Vagina (tissue), 2 donors: ENCODE data around the gene UGT2B15. TPM values are rescaled to one million over a fixed set of nuclear protein-coding genes. Genes with fewer than 3 reads are reported as not detected.

Source experiments
- DNase-seq, 2 donors: peaks; one replicate each; pipeline ENCODE4 v3.0.0-alpha.2; 2017; ENCODE audit errors: extremely low spot score in 2 of 2
- H3K27ac ChIP-seq: fragments of 200-600 bp; sonication (generic); one replicate; pipeline ENCODE4 v1.5.1; 2019
- H3K27me3 ChIP-seq: fragments of 200-600 bp; sonication (generic); one replicate; pipeline ENCODE4 v1.5.1; 2019
- H3K36me3 ChIP-seq, 2 donors: fragments of 200-600 bp; sonication (generic); one replicate each; pipeline ENCODE4 v1.5.1; 2017 to 2019
- H3K4me1 ChIP-seq: fragments of 200-600 bp; sonication (generic); one replicate; pipeline ENCODE4 v1.5.1; 2019
- H3K4me3 ChIP-seq, 2 donors: fragments of 200-600 bp; sonication (generic); 1 replicate in 1 of 2; 2 replicates in 1 of 2; pipeline ENCODE4 v1.5.1; 2016 to 2019
- H3K9me3 ChIP-seq: fragments of 200-600 bp; sonication (generic); one replicate; pipeline ENCODE4 v1.5.1; 2019
- POLR2A ChIP-seq, 2 donors: fragments of 450-650 bp; IDR thresholded peaks; one replicate each; pipeline ENCODE4 v1.6.1; 2017; ENCODE audit warnings: antibody characterized with exemption in 2 of 2, mild to moderate bottlenecking in 2 of 2, moderate library complexity in 2 of 2
- POLR2AphosphoS5 ChIP-seq, 2 donors: sonication (generic); formaldehyde crosslinking; IDR thresholded peaks; one replicate each; pipeline ENCODE4 v1.9.0; 2017; ENCODE audit warnings: antibody characterized with exemption in 2 of 2, mild to moderate bottlenecking in 2 of 2, low read depth in 1 of 2; ENCODE audit not compliant: insufficient read depth in 1 of 2
- intact Hi-C: fragments of 100-400 bp; cut with DNase I; formaldehyde crosslinking; loops from one replicate; pipeline ENCODE4 v1.15.1; 2023
- total RNA-seq: library from RNA; depleted of rRNA; stranded (reverse); fragments of >200 nt; gene quantifications from one replicate; pipeline ENCODE4 v1.2.3, GENCODE V29; 2016
- TF ChIP-seq, protein P1 (sequence below), 3 experiments: fragments of 450-650 bp in 2 of 3; fragments of 200-600 bp in 1 of 3; sonication (generic) in 1 of 3; IDR thresholded peaks; one replicate each; pipeline ENCODE4 v1.5.1; 2017 to 2019; ENCODE audit warnings: antibody characterized with exemption in 3 of 3, mild to moderate bottlenecking in 2 of 3, moderate library complexity in 2 of 3

The UGT2B15 gene
- total RNA-seq, 1 donor from 2014 or later, result not detected

- H3K9me3 ChIP-seq, result no peaks in the 10 kb centered on the region
- intact Hi-C loops, result no loop called here
- no peak overlapping the region for H3K4me3 ChIP-seq
- no peak for DNase-seq
- no peak overlapping the region for H3K27ac ChIP-seq
- H3K4me1 ChIP-seq, result no peaks in the 10 kb centered on the region
- TF ChIP-seq POLR2AphosphoS5 (IDR thresholded peaks at IDR 0.05; ENCODE audit: insufficient read depth in 1 of 2, low read depth in 1 of 2), result no peak
- TF ChIP-seq, protein P1, sequence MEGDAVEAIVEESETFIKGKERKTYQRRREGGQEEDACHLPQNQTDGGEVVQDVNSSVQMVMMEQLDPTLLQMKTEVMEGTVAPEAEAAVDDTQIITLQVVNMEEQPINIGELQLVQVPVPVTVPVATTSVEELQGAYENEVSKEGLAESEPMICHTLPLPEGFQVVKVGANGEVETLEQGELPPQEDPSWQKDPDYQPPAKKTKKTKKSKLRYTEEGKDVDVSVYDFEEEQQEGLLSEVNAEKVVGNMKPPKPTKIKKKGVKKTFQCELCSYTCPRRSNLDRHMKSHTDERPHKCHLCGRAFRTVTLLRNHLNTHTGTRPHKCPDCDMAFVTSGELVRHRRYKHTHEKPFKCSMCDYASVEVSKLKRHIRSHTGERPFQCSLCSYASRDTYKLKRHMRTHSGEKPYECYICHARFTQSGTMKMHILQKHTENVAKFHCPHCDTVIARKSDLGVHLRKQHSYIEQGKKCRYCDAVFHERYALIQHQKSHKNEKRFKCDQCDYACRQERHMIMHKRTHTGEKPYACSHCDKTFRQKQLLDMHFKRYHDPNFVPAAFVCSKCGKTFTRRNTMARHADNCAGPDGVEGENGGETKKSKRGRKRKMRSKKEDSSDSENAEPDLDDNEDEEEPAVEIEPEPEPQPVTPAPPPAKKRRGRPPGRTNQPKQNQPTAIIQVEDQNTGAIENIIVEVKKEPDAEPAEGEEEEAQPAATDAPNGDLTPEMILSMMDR (IDR thresholded peaks at IDR 0.05), result no peak
- no peak for TF ChIP-seq POLR2A (IDR thresholded peaks at IDR 0.05)
- no peaks in the 10 kb centered on the region for H3K36me3 ChIP-seq
- H3K27me3 ChIP-seq, result no peaks in the 10 kb centered on the region
Measured at GRCh38 chr4:68606240-68606639, 64.2 kb downstream of the UGT2B15 start.

- Histone ChIP-seq H3K27ac (no peak overlapping the region), H3K27me3 (no peaks in the 10 kb centered on the region), H3K4me1 (no peaks in the 10 kb centered on the region), H3K4me3 (no peak overlapping the region), H3K9me3 (no peaks in the 10 kb centered on the region), H3K36me3 (no peaks in the 10 kb centered on the region)
- DNase-seq, result no peak
- intact Hi-C loops, result no loop called here
- TF ChIP-seq POLR2A (IDR thresholded peaks at IDR 0.05) (no peak), POLR2AphosphoS5 (IDR thresholded peaks at IDR 0.05; ENCODE audit: insufficient read depth in 1 of 2, low read depth in 1 of 2) (no peak)
- TF ChIP-seq, protein P1 (IDR thresholded peaks at IDR 0.05), result no peak
Measured at GRCh38 chr4:68599150-68599549, 71.3 kb downstream of the UGT2B15 start.

DNA sequence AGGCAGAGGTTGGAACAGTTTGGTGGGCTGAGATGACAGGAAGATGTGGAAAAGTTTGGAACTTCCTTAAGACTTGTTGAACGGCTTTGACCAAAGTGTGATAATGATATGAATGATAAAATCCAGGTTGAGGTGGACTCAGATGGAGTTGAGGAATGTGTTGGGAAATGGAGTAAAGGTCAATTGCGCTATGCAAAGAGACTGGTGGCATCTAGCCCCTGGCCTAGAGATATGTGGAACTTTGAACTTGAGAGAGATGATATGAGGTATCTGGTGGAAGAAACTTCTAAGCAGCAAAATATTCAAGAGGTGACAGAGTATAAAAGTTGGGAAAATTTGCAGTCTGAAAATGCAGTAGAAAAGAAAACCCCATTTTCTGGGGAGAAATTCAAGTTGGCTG lies 73.0 kb downstream of the UGT2B15 start:
- H3K36me3 ChIP-seq, result no peaks in the 10 kb centered on the region
- no peak overlapping the region for H3K27ac ChIP-seq
- no peaks in the 10 kb centered on the region for H3K4me1 ChIP-seq
- intact Hi-C loops, result no loop called here
- TF ChIP-seq, protein P1 (IDR thresholded peaks at IDR 0.05), result no peak
- TF ChIP-seq POLR2A (IDR thresholded peaks at IDR 0.05), result no peak
- no peak for TF ChIP-seq POLR2AphosphoS5 (IDR thresholded peaks at IDR 0.05; ENCODE audit: insufficient read depth in 1 of 2, low read depth in 1 of 2)
- no peaks in the 10 kb centered on the region for H3K9me3 ChIP-seq
- no peak overlapping the region for H3K4me3 ChIP-seq
- no peak for DNase-seq
- no peaks in the 10 kb centered on the region for H3K27me3 ChIP-seq

Other genes starting within 250 kb of the UGT2B15 start
- gene TMPRSS11E, start 223.2 kb downstream of the UGT2B15 start, total RNA-seq, result 74.2 TPM
- gene UGT2B17, start 94.3 kb downstream of the UGT2B15 start, total RNA-seq, result not detected
- gene UGT2B10, start 145.3 kb upstream of the UGT2B15 start, total RNA-seq, result not detected